Umbilical cord (tissue), 2 donors: ENCODE results near the gene OR2F1. TPM values are rescaled to one million over a fixed set of nuclear protein-coding genes. Genes with fewer than 3 reads are reported as not detected.

Source experiments
- DNase-seq: peaks from one replicate; pipeline ENCODE4 v3.0.0-alpha.2; 2015; ENCODE audit warnings: low spot score
- total RNA-seq: library from RNA; depleted of rRNA; stranded (reverse); fragments of >200 nt; gene quantifications from one replicate; pipeline ENCODE4 v1.2.3, GENCODE V29; 2014; ENCODE audit warnings: low replicate concordance; ENCODE audit not compliant: insufficient read depth

Gene OR2F1
- total RNA-seq = 2.6 TPM

- no peak for DNase-seq
Measured at GRCh38 chr7:143954544-143954943, at the start of gene OR2F1. TSS of gene OR2F1 (plus strand) at chr7:143954844. CDS start at chr7:143959971, 5,127 bp downstream.

GRCh38 chr7:143905509-143905908, 49.1 kb upstream of the OR2F1 start:
- DNase-seq = no peak

GRCh38 chr7:143906151-143906550, 48.5 kb upstream of the OR2F1 start:
- DNase-seq = no peak

GRCh38 chr7:143906895-143907294, 47.7 kb upstream of the OR2F1 start:
- no peak for DNase-seq

DNA sequence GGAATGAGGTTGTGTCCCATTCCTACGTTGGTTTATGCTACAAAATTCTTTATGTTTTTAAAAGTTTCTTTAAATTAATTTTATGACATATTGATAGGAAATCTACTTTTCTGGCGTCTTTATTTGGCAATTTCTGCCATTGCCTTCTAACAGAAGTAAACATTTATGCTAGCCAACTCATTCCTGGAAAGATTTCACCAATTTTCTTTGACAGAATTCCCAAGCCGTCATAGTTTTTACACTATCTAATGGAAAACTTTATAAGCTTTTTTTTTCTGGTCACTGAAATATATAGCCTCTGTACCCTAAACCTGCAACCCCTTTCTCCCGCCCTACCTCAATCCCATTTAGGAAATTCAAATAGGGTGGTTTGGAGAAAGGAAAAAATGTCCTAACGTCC, 46.5 kb upstream of the OR2F1 start:
- DNase-seq = no peak

- DNase-seq = no peak
Measured at GRCh38 chr7:143909863-143910262, 44.8 kb upstream of the OR2F1 start.

DNA sequence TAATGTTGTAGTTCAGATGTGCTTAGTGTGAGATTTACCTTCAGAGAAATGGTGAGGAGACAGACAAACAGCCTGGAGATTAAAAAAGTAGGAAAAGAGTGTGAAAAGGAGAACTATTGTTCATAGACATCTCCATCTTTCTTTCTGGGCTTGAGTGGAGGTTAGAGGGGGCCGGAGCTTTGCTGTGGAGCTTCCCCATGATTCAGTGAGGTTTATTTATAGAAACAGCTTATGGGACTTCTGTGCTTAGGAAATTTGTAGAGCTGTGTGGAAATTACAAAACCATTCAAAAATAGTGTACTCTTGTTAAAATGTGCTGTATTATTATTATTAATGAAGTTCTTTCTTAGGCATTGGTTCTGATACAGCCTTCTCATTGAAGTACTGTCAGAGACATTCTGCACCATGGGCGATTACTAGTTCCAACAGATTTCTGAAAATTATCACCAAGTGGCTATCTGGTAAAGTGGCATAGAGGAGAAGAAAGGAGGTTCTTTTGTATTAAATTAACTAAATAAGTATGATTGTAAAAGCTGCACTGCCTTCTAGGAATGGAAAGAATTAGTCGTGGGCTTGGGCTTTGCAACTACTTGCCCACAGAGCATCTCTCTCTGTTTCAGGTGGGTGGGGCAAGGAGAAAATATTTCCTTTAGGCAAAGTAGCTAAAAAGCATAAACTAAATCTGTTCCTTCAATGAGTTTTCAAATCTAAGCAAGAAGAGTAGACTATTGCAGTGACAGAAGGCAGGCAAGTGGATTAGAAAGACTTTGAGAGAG, 44.0 kb upstream of the OR2F1 start:
- DNase-seq = peak; percentile 62

GRCh38 chr7:143913945-143914615, 40.6 kb upstream of the OR2F1 start:
- no peak for DNase-seq

DNA sequence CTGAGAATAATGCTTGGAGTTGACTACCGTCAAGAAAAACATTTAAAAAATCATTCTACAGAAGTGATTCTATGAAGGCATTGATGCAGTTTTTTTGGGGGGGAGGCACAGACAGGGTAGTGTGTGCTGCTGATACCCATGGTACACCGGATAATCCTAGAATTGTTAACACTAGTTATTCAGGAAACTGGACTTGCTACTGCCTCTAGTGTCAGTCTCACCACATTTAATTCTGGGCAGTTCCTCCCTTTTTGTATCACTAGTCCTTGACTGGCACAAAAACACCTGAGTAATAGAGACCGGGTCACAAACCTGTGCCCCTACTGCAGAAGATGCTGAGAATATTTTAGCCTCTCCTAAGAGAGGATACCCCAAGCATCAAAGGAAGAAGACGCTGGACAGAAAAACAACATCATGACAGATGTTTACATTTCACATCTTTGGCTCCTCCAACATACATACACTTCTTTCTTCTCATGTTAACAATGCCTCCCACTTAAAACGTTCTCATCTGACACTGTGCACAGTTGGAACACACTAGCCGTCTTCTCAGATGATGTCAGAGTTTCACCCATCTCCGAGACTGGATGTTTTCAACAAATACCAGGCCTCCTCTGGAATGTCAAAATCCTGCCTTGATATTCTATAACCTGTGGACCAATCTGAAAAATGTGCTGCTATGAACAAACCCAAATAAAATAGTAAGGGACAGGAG, 39.5 kb upstream of the OR2F1 start:
- no peak for DNase-seq

- DNase-seq = no peak
Measured at GRCh38 chr7:143924851-143925250, 29.8 kb upstream of the OR2F1 start.

- DNase-seq = no peak
Measured at GRCh38 chr7:143929224-143929920, 25.3 kb upstream of the OR2F1 start.

- no peak for DNase-seq
Measured at GRCh38 chr7:143931739-143932138, 22.9 kb upstream of the OR2F1 start.

- DNase-seq = peak; percentile 85
Measured at GRCh38 chr7:143934526-143935325, 19.9 kb upstream of the OR2F1 start, which contains the start of gene OR2F2. TSS of gene OR2F2 (plus strand) at chr7:143935233. CDS start at chr7:143935233, 0 bp downstream.

GRCh38 chr7:143936087-143937009, 18.3 kb upstream of the OR2F1 start:
- DNase-seq = peak; percentile 95

DNA sequence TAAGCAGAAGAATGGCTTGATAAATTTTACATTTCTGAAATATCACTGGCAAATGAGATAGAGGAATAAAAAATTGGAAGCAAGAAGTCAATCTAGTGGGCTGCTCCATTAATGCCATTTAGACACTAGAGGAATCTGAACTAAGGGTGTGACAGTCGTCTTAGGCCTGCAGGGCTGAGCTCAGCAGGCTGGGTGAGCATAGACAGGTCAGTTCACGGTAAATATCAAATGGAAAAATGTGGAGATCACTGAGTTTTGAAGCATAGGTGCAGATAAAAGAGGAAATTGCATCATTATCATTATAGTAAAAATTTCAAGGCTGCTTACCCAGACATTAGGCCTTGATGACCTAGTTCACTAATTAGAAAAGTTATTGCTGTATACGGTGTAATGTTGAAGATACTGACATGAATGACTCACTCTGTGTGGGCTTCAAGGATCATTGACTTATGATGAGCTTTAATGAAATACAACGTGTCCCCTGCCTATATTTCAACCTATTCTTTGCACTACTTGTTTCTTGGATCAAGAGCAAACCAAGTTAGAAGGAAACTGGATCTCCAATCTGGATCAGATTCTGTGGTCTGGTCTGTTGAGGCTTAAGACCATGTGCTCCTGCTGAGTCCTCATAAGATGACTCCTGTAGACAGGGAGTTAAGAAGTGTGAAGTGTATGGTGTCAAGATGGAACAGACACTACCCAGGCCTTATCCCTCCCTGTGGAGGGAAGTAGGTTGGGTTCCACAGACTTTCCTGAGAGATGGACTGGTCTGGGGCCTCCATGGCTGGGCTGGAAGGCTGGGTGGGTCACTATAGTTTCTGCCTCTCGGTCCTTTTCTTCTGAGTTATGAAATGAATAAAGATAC, 16.0 kb upstream of the OR2F1 start:
- no peak for DNase-seq

- DNase-seq = no peak
Measured at GRCh38 chr7:143945423-143945822, 9.2 kb upstream of the OR2F1 start.

DNA sequence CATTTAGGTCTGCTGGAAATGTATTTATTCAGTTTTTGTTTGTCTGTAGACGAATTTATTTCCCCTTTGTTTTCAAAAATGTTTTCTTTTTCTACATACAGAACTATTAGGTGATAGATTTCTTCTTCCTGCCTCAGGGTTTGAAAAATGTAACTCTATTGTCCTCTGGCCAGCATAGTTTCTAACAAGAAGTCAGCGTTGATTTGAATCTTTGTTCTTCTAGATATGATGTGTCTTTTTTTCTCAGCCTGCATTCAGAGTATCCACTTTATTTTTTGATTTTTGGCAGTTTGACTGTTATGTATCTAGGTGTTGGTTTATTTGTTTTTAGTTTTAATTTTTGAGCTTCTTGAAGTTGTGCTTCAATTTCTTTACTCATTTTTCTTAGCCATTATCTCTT, 7.5 kb upstream of the OR2F1 start:
- DNase-seq = no peak

- no peak for DNase-seq
Measured at GRCh38 chr7:143948733-143949132, 5.9 kb upstream of the OR2F1 start.

- no peak for DNase-seq
Measured at GRCh38 chr7:143953421-143953820, 1.2 kb upstream of the OR2F1 start.
